GM23338 (cell line): ENCODE data around the gene ZSWIM5.

Source experiments
- TF ChIP-seq, protein P1 (sequence below), 2 experiments: fragments of 200-600 bp in 1 of 2; sonication (generic) in 1 of 2; conservative IDR thresholded peaks; 2 replicates each; pipeline versions ENCODE4 v1.5.1 to v1.6.1; 2016 to 2017; ENCODE audit warnings: antibody characterized with exemption in 2 of 2, low read depth in 2 of 2, mild to moderate bottlenecking in 2 of 2, moderate library complexity in 1 of 2
- TF ChIP-seq, protein P2 (sequence below): IDR thresholded peaks from one replicate; pipeline ENCODE4 v1.6.1; 2018; ENCODE audit warnings: antibody characterized with exemption; ENCODE audit not compliant: unreplicated experiment

DNA sequence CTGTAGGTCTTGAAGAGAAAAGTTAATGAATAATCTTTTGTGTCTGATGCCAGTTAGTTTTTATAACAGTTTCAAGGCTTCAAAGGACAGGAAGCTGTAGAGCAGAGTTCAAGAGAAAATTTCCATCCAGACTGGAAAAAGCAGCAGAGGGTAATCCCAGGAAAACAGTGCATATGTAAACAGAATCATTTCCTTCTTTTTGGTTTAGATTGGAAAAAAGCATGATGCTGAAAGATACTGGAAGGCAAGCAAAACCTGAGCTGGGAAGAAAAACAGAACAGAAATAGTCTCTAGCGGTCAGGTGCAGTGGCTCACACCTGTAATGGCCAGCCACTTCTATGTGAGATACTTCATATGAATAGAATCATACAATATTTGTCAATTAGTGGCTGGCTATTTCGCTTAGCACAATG is 71.9 kb downstream of the ZSWIM5 start:
- TF ChIP-seq, protein P1, sequence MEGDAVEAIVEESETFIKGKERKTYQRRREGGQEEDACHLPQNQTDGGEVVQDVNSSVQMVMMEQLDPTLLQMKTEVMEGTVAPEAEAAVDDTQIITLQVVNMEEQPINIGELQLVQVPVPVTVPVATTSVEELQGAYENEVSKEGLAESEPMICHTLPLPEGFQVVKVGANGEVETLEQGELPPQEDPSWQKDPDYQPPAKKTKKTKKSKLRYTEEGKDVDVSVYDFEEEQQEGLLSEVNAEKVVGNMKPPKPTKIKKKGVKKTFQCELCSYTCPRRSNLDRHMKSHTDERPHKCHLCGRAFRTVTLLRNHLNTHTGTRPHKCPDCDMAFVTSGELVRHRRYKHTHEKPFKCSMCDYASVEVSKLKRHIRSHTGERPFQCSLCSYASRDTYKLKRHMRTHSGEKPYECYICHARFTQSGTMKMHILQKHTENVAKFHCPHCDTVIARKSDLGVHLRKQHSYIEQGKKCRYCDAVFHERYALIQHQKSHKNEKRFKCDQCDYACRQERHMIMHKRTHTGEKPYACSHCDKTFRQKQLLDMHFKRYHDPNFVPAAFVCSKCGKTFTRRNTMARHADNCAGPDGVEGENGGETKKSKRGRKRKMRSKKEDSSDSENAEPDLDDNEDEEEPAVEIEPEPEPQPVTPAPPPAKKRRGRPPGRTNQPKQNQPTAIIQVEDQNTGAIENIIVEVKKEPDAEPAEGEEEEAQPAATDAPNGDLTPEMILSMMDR (conservative IDR thresholded peaks at IDR 0.05; ENCODE audit: low read depth in 2 of 2): no peak
- TF ChIP-seq, protein P2, sequence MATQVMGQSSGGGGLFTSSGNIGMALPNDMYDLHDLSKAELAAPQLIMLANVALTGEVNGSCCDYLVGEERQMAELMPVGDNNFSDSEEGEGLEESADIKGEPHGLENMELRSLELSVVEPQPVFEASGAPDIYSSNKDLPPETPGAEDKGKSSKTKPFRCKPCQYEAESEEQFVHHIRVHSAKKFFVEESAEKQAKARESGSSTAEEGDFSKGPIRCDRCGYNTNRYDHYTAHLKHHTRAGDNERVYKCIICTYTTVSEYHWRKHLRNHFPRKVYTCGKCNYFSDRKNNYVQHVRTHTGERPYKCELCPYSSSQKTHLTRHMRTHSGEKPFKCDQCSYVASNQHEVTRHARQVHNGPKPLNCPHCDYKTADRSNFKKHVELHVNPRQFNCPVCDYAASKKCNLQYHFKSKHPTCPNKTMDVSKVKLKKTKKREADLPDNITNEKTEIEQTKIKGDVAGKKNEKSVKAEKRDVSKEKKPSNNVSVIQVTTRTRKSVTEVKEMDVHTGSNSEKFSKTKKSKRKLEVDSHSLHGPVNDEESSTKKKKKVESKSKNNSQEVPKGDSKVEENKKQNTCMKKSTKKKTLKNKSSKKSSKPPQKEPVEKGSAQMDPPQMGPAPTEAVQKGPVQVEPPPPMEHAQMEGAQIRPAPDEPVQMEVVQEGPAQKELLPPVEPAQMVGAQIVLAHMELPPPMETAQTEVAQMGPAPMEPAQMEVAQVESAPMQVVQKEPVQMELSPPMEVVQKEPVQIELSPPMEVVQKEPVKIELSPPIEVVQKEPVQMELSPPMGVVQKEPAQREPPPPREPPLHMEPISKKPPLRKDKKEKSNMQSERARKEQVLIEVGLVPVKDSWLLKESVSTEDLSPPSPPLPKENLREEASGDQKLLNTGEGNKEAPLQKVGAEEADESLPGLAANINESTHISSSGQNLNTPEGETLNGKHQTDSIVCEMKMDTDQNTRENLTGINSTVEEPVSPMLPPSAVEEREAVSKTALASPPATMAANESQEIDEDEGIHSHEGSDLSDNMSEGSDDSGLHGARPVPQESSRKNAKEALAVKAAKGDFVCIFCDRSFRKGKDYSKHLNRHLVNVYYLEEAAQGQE: no peak
